Mesodermal cell (in vitro differentiated cells): Measurements from ENCODE around the gene ARPC4.

Experiments used
- H3K27ac ChIP-seq: 2 replicates; pipeline ENCODE4 v1.7.0; 2013; ENCODE audit warnings: mild to moderate bottlenecking, low read depth, low read length, moderate library complexity; ENCODE audit not compliant: severe bottlenecking
- H3K36me3 ChIP-seq: 2 replicates; pipeline ENCODE4 v1.7.1; 2013; ENCODE audit warnings: mild to moderate bottlenecking, low read length, moderate library complexity; ENCODE audit not compliant: control insufficient read depth, insufficient read depth
- H3K4me1 ChIP-seq: one replicate; pipeline ENCODE4 v1.7.1; 2013; ENCODE audit warnings: mild to moderate bottlenecking, low read length; ENCODE audit not compliant: insufficient read depth, control insufficient read depth, poor library complexity, severe bottlenecking
- H3K4me3 ChIP-seq: 2 replicates; pipeline ENCODE4 v1.7.0; 2013; ENCODE audit warnings: low read length, control low read depth, mild to moderate bottlenecking; ENCODE audit not compliant: insufficient read depth, poor library complexity, severe bottlenecking; ENCODE audit errors: extremely low read depth
- H3K9me3 ChIP-seq: 2 replicates; pipeline ENCODE4 v1.7.1; 2013; ENCODE audit warnings: mild to moderate bottlenecking, low read length, moderate library complexity; ENCODE audit not compliant: control insufficient read depth
- WGBS, 2 experiments: methylation state at CpG; one replicate each; pipeline ENCODE4 v1.1.5; 2013; ENCODE audit warnings: missing lambda C conversion rate in 2 of 2; ENCODE audit not compliant: insufficient coverage in 2 of 2; 5-methylcytosine and 5-hydroxymethylcytosine counted together

The ARPC4 gene

DNA sequence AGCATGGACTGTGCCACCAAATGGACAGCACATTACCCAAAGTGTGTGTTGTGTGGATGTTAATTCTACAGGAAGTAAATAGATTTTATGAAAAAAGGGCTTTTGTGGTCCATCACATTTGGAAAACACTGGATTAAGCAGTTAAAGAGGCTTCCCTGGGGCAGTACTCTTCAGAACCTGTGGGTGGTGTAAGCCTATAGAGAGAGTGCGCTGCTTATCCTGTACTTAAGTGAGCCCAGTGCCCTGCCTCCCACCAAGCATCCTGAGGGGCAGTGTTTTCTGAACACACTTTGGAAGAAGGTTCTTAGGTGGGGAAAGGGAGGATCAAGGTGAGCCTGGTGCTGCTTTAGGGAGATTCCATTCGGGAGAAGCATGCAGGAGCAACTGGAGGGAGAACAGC lies 28.1 kb downstream of the ARPC4 start:
- 43 to 44% methylated on average over 1 of the region's 2 CpGs for WGBS, 2 experiments
- Histone ChIP-seq H3K36me3 (no peaks in the 10 kb centered on the region), H3K9me3 (no peaks in the 10 kb centered on the region)

DNA sequence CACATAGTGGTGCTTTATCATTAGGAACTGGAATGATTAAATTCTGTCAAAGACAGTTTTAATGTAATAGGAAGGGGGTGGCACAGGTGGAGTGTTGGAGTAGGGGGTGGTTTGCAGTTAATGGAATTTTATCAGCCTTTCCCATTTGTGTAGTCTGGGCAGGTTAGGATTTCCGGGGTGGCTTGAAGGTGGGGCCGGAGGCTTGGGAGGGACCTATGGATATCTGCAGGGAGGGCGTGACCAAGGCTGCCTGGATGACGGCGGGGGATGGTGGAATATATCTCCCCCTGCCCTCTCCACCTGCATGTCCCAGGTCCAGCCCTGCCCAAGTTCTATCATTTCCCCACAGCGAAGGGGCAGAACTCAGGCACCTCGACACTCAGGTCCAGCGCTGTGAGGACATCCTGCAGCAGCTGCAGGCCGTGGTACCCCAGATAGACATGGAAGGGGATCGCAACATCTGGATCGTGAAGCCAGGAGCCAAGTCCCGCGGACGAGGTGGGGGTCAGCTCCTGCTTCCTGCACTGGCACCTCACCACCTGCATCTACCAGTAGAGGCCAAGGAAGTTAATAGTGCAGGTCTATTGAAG lies 32.7 kb downstream of the ARPC4 start:
- 77 to 81% methylated on average over 7 to 9 of the region's 14 CpGs for WGBS, 2 experiments
- no peak overlapping the region for H3K27ac ChIP-seq
- H3K36me3 ChIP-seq, result peaks cover 6% of the 10 kb centered on the region
- no peak overlapping the region for H3K4me3 ChIP-seq
- H3K4me1 ChIP-seq, result no peaks in the 10 kb centered on the region
- H3K9me3 ChIP-seq, result no peaks in the 10 kb centered on the region

More for the DNA sequence above, 28.1 kb downstream of the ARPC4 start:
- Histone ChIP-seq H3K27ac (no peak overlapping the region), H3K4me3 (no peak overlapping the region), H3K4me1 (no peaks in the 10 kb centered on the region)

DNA sequence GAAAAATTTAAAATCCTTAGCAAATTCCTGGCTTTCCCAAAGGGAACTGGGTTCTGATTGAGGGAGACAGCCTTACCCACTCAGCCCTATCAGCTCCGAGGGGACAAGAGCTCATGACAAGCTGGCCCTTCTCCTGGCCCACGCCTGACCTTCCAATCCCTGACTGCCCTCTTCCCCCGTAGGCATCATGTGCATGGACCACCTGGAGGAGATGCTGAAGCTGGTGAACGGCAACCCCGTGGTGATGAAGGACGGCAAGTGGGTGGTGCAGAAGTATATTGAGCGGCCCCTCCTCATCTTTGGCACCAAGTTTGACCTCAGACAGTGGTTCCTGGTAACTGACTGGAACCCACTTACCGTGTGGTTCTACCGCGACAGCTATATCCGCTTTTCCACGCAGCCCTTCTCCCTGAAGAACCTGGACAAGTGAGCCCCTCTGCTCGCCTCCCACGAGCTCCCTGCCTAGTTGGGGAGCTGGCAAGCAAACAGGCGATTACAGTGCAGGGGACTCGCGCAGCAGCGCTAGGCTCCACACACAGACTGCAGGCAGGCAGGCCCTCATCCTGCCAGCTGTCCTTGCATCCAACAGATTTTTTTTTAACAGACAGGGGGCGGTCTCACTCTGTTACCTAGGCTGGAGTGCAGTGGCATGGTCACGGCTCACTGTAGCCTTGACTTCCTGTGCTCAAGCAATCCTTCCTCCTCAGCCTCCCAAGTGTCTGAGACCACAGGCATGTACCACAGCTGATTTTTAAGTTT lies 34.1 kb downstream of the ARPC4 start:
- Histone ChIP-seq H3K27ac (no peak overlapping the region), H3K9me3 (no peaks in the 10 kb centered on the region), H3K4me1 (no peaks in the 10 kb centered on the region), H3K4me3 (no peak overlapping the region), H3K36me3 (peaks cover 6% of the 10 kb centered on the region)
- WGBS, 2 experiments, result 79 to 85% methylated on average over 19 to 20 of the region's 20 CpGs

DNA sequence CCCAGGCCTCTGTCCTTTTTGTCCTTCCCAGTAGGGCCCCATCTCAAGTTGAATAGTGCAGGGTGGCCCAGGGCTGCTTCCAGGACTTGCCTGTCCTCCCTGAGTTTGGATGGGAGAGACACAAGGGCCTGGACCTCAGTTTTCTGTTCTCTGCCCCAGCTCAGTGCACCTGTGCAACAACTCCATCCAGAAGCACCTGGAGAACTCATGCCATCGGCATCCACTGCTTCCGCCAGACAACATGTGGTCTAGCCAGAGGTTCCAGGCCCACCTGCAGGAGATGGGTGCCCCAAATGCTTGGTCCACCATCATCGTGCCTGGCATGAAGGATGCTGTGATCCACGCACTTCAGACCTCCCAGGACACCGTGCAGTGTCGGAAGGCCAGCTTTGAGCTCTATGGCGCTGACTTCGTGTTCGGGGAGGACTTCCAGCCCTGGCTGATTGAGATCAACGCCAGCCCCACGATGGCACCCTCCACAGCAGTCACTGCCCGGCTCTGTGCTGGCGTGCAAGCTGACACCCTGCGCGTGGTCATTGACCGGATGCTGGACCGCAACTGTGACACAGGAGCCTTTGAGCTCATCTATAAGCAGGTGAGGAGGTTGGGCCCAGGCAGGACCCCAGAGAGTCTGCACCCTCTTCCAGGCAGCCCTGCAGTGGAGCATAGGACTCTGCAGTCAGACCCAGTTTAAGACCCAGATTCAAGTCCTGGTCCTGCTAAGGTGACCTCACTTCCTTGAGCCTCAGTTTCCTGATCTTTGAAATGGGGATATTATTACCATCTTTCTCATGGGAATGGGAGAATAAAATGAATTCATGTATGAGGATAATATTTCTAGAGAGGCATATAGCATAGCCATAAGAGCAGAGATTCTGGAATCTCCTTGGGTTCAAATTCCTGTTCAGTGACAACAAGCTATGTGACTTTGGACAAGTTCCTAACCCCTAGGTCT lies 36.2 kb downstream of the ARPC4 start:
- Histone ChIP-seq H3K4me1 (no peaks in the 10 kb centered on the region), H3K4me3 (no peak overlapping the region), H3K36me3 (peaks cover 19% of the 10 kb centered on the region), H3K27ac (no peak overlapping the region), H3K9me3 (no peaks in the 10 kb centered on the region)
- WGBS, 2 experiments, result 98% methylated on average over 17 of the region's 17 CpGs

DNA sequence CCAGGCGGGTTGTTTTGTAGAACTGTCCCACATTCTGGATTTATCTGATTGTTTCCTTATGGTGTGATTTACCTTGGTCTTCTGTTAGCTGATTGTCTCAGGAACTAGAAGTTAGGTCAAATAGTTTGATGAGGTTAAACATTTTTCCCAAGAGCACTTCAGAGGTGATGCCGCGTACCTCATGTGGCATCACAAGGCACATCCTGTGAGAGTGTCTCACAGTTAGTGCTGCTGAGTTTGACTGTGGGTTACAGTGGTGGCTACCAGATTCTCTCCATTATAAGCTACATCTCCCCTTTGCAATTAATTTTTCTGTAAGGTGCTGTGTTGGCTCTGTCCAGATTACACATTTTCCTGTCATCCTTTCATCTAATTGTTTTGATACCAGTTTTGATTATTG lies 38.4 kb downstream of the ARPC4 start:
- Histone ChIP-seq H3K4me1 (no peaks in the 10 kb centered on the region), H3K27ac (no peak overlapping the region), H3K4me3 (no peak overlapping the region), H3K9me3 (no peaks in the 10 kb centered on the region), H3K36me3 (peaks cover 34% of the 10 kb centered on the region)
- WGBS, 2 experiments, result 100% methylated on average over 1 of the region's 3 CpGs

DNA sequence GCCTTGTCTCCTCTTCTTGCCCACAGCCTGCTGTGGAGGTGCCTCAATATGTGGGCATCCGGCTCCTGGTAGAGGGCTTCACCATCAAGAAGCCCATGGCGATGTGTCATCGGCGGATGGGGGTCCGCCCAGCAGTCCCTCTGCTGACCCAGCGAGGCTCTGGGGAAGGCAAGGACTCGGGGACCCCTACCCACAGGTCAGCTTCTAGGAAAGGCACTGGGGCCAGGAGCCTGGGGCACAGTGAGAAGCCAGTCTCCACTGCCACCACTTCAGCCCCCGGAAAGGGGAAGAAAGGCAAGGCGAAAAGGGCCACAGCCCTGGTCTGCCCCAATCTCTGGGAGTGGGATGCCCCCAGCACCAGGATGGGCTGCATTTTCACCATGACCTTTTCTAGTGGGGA lies 40.2 kb downstream of the ARPC4 start:
- Histone ChIP-seq H3K4me3 (no peak overlapping the region), H3K27ac (no peak overlapping the region), H3K36me3 (peaks cover 47% of the 10 kb centered on the region), H3K4me1 (no peaks in the 10 kb centered on the region), H3K9me3 (no peaks in the 10 kb centered on the region)
- WGBS, 2 experiments, result 95% methylated on average over 9 of the region's 9 CpGs; no CpG with 5 or more reads in 1 of the 2 experiments

DNA sequence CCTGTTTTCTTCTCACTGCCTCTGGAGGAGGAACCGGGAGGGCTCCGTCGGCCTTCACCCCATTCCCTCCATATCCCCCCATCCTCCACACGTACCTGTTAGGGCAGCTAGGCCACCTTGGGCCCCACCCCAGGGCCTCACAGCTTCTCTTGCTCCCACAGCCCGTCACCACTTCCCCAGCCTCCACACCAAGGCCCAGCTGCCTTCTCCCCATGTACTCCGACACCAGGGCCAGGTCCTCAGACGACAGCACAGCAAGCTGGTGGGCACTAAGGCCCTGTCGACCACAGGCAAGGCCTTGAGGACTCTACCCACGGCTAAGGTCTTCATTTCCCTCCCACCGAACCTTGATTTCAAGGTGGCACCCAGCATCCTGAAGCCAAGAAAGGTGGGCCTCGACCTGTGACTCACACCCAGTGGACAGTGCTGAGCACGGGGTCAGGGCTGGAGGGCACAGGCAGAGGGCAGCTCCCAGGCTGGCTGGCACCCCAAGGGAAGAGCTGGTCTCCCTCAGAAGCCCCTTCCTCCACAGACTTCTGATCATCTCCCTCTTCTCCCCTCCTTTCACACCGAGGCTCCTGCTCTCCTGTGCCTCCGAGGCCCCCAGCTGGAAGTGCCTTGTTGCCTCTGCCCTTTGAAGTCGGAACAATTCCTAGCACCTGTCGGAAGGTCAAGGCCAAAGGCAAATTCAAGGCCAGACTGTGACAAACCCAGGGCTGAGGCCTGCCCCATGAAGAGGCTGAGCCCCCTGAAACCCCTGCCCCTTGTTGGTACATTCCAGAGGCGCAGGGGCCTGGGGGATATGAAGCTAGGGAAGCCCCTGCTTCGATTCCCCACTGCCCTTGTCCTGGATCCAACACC lies 41.9 kb downstream of the ARPC4 start:
- no peaks in the 10 kb centered on the region for H3K9me3 ChIP-seq
- no peak overlapping the region for H3K27ac ChIP-seq
- peaks cover 54% of the 10 kb centered on the region for H3K36me3 ChIP-seq
- no peaks in the 10 kb centered on the region for H3K4me1 ChIP-seq
- H3K4me3 ChIP-seq, result no peak overlapping the region
- whole genome bisulfite sequencing, 2 experiments, result 87 to 93% methylated on average over 10 to 17 of the region's 18 CpGs

DNA sequence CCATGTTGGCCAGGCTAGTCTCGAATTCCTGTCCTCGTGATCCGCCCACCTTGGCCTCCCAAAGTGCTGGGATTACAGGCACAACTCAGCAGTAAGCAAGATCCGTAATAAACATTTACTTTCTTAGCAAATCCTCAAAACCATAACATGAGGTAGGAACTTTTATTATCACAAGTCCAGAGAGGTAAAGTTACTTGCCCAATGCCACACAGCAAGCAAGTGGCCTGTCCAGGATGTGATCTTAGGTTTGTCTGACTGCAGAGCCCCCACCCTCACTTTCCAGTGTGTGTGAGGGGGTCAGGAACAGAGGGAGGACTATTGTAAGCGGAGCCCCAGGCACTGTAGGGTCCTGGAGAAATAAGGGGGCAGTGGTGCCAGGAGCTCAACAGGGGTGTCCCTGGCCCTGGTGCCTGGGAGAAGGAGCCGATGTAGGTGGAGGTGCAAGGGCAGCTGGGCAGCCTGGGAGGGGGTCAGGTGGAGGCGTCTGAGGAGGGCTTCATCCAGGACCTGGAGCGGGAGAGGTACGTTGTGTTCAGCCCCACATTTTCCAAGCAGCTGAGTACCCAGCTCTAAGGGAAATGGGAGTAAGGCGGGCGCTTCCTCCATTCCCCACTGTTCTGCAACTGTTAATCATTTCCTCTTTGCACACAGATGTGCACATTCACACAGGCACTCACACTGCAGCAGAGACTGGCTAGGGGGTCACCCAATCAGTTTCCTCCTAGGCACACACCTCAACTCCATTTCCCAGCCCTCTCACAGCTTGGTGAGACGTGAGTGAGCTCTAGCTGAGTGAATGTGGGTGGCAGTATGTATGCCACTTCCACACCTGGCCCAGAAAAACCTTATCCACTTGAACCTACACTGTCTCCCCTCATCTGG lies 45.1 kb downstream of the ARPC4 start:
- Histone ChIP-seq H3K4me3 (no peak overlapping the region), H3K9me3 (no peaks in the 10 kb centered on the region), H3K27ac (no peak overlapping the region), H3K36me3 (peaks cover 73% of the 10 kb centered on the region), H3K4me1 (no peaks in the 10 kb centered on the region)
- WGBS, 2 experiments, result 95 to 97% methylated on average over 10 of the region's 12 CpGs

DNA sequence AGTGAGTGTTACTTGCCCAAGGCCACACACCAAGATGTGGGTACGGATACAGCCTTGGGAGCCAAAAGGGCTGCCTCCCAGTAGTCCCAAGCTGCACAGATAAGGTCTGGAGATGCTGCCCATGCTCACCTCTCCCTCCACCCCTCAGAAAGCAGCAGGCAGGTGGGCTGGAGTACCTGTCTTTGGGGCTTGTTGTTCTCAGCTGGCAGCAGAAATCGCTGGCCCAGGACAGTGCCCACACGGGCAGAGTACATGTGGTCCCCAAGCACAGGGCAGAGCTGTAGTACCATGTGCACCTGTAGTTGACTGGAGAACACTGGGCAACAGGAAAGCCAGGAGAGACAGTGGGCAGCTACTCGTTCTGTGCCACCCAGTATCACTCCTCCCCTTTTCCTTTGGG lies 46.0 kb downstream of the ARPC4 start:
- no peak overlapping the region for H3K27ac ChIP-seq
- peaks cover 68% of the 10 kb centered on the region for H3K36me3 ChIP-seq
- H3K9me3 ChIP-seq, result no peaks in the 10 kb centered on the region
- H3K4me3 ChIP-seq, result no peak overlapping the region
- 96 to 100% methylated on average over 2 to 4 of the region's 4 CpGs for WGBS, 2 experiments
- no peaks in the 10 kb centered on the region for H3K4me1 ChIP-seq
